ENCODE measurements around the gene PLPP1.
"Not testable (repeated sequence)": the region's sequence is repeated elsewhere in the genome, so short reads cannot be mapped to it uniquely, and the experiment has no call there.

The PLPP1 gene

DNA sequence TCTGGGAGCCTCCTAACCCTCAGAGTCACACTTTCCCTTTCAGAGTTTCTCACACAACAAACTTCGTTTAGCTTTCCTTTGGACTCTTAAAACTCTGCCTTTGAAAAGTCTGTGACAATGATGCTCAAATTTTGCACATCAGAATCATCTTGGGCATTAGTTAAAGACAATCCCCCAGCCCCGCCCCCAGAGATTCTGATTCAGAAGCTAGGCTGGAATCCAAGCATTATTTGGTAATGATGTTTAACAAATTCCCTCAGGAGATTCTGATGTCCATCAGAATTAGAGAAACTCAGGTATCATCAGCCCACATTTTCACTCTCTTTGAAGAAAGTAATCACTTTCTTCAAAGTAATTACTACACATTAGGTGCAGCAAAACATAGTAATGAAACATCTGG lies 9.6 kb upstream of the PLPP1 start:
- no peak for DNase-seq

DNA sequence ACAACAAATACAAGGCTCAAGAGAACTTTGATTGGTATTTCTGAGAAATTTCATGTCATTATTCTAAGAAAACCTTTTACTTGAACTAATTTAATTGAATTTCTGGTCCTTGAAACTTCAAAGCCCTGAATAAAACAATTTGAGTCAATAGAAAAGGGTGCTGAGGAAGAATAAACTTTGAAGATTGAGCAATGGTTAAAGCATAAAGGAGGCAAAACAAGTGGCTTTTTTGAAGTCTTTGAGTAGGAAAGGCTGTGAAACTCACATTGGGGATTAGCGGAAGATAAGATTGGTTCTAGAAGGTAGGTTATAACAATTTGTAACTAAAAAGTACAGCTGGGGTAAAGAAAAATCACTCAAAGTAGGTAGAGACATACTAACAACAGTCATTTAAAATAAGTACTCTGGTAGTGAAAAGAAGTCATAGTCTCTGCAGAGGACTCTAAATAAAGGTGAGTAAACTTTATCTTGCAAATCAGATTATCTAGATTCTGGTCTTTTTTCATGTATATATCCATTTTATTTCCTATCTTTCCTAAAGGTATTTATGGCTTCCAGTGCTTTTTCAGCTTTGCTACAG lies 6.4 kb upstream of the PLPP1 start:
- DNase-seq, result no peak

DNA sequence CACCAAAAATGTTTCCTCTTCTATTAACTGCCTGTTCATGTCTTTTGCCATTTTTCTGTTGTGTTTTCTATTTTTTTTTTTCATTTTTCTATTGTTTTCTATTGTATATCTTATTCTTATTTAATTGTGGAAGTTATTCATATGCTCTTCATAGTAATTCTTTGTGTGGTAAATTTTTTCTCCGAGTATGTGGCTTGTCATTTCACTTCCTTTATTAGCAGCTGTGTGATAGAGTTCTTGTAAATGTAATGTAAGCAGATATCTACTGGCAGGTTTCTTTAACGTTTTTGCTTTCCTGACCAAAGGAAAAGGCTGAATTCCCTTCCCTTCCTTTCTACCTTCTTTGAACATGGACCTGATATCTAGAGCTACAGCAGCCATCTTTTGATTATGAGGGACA lies 5.8 kb upstream of the PLPP1 start:
- no peak for DNase-seq

DNA sequence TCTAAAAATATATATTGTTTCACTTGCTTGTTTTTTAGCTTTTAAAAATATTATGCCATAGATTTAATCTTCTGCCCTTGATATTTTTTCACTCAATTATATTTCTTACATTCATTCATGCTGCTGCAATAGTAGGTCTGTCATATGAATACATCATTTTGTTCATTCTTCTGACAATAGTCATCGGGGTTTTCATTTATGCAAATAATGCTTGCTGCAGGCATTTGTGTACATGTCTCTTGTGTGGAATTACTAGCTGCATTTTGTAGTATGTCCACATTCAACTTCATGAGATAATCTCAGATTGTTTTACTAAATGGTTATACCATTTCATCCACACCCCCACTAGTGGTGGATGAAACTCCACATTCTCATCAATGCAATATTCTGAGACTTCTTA lies 5.3 kb upstream of the PLPP1 start:
- DNase-seq, result no peak

DNA sequence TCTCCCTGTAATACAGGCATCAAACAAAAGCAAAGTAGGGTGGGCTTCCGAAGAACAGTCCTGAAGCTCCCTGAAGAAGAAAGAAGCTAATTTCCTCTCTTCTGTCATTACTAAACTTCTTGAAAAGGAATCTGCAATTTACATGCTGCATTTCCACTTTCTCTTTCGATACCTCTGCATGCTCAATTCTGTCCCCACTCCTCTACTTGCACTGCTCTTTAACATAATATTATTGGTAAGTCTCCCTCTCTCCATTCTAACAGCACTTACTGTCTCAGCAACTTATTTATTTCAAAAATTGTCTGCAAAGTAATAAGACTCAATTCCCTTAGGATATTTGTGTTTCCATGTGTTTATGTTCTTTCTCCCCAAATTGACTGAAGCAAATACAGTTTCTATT lies 3.9 kb upstream of the PLPP1 start:
- no peak for DNase-seq

DNA sequence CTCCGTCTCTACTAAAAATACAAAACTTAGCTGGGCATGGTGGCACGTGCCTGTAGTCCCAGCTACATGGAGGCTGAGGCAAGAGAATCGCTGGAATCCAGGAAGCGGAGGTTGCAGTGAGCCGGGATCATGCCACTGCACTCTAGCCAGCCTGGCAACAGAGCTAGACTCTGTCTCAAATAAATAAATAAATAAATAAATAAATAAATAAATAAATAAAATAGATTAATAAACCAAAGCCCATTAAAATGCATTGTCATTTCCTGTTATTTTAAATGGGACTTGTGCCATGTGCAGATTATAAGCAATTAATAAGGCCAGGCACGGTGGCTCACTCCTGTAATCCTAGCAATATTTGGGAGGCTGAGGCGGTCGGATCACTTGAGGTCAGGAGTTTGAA lies 2.6 kb upstream of the PLPP1 start:
- not testable (repeated sequence) for DNase-seq

DNA sequence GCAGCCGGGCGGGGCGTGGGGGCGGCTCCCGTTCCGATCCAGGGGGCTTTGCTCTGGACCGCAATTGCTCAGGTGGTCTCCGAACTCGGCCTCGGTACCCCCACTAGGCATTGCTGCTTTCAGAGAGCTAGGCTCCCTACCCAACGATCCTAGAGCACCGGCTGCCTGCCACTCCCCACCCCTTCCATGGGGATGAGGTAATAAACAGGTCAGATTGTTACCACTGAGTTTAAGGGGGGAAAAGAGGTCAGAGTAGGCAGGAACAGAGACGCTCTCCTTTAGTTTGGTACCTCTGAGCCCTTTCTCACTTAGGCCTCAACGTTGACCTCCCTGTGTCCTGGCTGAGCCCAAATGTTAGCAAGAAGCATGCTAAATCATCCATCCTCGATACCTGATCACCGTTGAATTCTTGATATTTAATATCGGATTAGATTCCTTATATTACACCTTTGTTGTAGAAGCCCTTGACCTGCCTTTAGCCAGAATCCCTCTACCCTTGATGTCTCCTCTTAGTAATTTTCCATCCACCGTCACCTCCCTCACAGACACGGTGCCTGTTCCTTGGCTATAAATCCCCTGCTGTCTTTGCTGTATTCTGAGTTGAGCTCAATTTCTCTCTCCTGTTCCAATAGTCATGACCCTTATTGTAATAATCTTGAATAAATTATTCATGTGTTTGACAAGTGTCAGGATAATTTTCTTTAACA lies 588 bp upstream of the PLPP1 start:
- DNase-seq, result no peak

DNA sequence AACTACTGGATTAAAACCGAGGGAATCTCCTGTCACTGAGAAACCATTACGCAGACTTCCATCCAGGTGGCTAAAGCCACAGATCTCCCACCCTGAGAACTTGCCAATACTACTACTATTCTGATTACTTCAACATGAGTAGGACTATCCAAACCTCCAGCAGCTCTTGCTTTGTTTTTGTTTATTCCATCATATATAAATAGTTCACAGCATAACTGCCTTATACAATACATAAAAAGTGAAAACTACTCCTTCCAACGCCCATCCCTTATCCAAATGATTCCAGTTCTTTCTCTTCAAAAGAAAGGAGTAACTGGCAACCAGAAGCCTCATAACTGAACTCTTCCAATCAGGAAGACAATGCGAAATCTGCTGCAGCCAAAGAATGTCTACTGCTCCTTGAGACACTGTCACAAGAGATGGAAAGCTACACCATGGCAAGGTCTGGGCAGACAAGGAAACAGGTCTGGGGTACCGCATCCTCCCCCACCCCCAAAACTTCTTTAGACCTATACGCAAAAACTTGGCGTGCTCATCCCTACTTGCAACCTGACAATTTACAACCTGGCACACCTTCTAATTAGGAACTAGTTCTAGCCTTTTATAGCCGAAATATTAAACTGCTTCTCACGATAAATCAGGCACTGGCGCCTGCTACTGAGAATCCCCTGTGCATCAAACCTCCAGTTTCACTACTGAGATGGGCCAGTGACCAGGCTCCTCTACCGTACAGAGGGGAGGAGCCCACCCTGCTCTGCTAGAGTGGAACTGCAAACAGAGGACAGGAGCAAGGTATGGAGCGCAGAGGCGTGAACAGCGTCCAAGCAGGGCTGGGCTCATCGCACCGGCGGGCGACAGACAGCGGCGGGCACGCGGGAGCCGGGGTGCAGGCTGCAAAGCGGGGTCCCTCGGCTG lies 986 bp downstream of the PLPP1 start:
- peak; percentile 31 for DNase-seq

DNA sequence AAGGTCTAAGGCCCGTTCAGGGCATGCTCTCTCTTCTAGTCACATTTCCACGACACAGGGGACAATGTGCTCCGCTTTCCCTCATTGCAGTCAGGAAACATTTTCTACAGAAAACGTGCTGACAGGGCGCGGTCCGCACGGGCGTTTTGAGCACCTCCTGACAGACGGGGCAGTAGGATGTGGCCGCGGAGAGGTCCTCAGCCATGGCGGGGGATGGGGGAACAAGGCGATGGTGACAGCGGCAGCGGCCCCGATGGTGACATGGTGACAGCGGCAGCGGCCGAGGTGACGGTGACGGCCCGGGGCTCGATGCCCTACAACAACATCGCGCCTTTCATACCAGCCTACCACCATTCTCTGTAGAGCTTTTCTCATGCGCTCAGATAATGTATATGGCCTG lies 4.1 kb downstream of the PLPP1 start:
- no peak for DNase-seq

DNA sequence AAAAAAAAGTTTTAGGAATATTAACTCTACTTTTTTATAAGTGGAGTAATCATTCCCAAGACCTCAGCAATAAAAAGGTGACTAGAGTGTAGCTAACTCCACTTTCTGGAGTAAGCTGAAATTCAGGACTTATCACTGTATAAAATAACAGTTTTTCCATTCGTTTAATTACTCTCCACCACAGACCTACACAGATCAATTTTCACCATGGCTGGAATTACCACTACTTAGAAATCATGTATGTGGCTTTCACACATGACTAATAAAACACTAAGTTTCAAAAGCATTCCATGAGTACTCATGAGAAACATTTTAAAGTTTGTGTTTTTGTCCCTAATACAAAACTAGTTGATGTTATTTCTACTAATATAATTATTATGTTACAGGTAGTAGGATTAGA lies 9.9 kb downstream of the PLPP1 start:
- DNase-seq, result no peak

DNA sequence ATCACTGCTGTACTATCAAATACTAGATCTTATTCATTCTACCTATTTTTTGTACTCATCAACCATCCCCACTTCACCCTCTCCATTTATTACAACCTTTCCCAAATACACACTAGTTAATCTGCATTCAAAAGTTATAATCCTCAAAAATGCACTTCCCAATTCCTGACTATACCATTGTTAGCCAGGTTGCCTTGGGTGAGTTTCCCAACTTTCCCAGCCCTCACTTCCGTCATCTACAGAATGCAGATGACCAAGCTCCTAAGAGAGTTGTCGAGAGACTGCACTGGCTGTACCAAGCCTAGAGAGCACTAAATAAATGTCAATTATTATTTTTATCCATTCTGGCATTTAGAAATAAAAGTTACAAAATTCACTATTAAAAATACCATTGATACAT lies 11.5 kb downstream of the PLPP1 start:
- no peak for DNase-seq

DNA sequence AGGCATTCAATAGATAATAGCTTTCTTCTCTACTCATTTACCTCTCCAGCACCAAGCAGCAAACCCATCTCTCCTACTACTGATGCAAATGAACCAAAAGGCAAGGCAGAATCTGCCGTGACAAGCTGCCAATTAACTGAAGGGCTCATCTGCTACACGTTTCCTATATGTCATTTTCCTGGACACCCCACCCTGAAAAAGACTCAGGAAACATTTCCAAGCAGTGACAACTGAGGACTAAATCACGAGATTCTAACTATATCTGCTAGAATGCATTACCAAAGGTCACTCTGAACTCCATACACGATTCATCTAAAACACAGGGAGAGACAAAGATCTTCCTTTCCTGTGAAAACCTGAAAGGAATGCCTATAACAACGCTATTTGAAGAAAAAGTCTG lies 12.9 kb downstream of the PLPP1 start:
- DNase-seq, result no peak

DNA sequence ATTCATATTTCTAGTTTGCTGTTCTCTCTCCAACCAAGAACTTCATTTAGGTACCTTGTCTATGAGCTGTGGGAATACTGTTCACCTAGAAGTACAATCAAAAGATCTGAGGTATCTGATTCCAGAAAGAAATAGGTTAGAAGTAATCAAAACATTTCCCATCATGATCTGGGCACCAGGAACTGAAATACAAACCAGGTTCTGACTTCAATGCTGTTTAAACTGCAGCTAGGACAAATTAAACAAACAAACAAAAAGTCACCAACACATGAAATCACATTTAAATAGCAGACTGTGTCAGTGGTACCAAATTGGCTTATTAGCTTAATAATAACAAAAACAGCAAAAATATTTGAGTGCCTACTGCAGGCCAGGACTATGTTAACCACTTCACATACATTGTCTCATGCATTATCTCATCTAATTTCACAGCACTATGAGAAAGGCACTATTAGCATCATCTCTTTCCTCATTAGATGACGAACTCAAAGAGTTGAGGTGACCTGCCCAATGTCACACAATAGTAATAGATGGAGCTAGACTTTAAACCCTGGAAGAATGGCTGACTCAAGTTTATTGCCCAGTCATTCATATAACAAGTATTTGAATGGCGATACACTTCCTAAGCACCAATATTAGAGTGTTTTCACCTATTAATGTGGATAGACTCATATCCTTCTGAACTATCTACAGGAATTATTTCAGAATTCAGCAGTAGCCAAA lies 14.5 kb downstream of the PLPP1 start:
- no peak for DNase-seq

DNA sequence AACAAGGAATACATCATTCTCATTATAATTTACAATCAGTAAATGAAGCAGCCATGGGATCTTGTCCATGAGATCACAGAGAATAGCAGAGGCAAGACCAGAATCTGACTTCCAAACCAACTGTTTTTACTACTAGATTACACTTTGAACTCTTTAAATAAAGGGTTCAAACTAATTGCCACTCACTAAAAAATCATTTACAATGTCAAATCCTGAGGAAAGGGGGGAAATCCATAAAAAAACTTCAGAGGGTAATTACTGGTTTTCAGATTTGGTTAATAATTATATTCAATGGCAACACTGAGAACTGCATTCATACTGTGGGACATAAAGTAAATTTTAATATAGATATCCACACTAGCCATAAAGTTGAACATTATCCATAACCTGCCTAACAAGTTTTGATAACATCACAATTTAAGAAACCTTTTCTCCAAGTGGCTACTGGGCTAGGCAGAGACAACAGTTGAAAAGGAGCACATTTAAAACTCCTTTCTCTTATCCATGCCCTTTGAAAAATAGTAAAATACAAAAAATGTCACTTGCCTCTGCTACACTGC lies 15.9 kb downstream of the PLPP1 start:
- DNase-seq, result no peak

DNA sequence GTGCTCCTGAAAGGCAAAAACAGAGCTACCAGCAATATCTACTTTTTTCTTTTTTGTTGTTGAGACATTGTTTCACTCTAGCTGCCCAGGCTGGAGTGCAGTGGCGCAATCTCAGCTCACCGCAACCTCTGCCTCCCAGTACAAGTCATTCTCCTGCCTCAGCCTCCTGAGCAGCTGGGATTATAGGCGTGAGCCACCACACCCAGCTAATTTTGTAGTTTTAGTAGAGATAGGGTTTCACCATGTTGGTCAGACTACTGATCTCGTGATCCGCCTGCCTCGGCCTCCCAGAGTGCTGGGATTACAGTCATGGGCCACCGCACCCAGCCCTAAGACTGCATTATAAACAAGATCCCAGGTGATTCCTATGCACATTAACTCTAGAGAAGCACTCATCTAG lies 17.0 kb downstream of the PLPP1 start:
- DNase-seq, result no peak

DNA sequence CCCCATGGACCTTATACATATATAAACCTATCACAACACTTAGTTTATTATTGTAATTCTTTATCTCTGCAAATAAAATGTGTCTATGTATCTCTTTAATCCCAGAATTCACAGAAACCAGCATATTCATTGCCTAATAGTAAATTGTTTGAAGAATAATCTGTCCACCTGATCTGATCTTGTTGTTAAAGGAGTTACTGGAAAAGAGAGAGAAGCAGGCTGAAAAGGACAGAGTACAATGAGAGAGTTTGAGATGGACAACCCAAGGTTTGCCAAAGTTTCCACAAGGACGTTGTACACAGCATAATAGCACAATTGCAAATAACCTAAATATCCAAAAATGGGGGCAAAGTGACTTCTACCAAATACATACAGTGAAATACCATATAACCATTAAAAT lies 23.8 kb downstream of the PLPP1 start:
- no peak for DNase-seq

DNA sequence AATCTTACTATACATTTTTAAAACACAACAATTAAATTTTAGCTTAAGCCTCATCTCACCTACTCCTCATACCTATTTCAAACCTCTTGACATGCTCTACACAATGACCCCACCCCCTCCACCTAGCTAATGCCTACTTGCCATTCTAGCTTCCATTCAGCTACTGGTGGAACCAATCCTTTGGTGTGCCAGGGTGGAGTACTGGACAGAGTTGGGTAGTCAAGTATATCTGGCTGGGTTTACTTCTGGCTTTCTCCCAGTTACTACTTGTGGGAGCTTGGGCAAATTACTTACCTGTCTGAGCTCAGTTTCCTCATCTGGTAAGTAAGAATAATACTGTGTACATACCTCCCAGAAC lies 24.3 kb downstream of the PLPP1 start:
- no peak for DNase-seq

DNA sequence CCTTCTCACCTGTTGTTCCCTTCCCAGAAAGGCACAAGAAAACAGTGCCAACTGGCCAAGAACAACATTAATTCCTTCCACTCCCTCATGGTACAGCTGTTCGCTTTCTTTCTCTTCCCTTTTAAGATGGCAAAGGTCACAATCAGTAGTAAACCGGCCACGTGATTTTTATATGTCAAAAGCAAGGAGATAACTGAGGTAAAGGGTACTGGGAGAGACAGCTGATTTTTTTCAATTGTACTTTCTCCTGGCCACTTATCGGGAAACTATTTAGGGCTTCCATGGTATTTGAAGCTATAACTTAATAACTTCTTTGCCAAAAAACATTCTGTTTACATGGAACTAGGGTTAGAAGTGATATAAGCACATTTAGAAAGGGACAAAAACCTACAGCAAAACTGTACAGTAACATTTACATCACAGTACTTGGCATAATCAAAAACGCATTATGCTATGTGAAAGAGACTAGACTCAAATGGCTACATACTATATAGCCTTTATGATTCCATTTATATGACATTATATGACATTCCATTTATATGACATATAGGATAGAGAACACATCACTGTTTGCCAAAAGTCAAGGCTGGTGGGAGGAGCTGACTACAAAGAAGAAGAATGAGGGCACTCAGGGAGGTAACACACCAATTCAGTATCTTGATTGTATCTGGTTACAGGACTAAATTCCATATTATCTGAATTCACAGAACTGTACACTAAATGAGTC lies 24.8 kb downstream of the PLPP1 start:
- no peak for DNase-seq

DNA sequence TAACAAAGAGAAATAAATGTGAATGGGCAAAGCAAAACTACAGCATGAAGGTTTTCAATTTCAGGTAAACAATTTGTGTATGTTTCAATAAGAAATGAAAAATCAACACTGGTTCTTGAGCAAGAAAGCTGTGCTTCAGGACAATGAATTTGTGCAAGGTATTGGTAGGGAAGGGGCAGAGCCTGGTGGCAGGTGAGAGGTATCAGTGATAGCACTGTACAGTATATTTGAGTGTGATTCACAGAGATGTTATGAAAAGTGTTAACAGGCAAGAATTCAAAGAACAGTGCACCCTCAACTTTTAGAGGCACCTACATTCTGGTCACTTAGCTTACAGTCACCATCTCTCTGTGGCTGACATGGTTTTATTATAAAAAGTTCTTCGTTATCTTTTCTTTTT lies 25.7 kb downstream of the PLPP1 start:
- DNase-seq, result no peak

DNA sequence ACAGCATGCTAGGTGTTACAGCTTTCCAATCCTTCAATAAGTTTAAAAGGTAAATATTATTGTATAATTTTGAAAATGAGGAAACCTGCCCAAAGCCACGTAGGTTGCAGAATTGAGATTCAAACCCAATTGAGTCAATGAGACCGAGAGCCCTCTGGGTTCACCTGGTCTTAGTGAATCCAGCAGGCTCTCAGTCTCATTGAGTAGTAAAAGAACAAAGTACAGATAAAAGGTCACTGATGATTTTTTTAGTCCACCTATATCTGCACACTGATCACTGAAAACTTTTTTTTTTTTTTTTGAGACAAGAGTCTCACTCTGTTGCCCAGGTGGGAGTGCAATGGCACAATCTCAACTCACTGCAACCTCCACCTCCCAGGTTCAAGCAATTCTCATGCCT lies 27.2 kb downstream of the PLPP1 start:
- DNase-seq, result no peak

DNA sequence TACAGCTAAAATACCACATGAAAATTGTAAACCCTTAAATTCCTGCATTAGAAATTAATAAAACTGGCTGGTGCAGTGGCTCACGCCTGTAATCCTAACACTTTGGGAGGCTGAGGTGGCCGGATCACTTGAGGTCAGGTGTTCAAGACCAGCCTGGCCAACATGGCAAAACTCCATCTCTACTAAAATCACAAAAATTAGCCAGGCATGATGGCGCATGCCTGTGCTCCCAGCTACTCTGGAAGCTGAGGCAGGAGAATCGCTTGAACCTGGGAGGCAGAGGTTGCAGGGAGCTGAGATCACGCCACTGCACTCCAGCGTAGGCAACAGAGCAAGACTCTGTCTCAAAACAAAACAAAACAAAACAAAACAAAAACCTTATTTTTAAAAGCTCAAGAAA lies 29.1 kb downstream of the PLPP1 start:
- DNase-seq, result not testable (repeated sequence)

DNA sequence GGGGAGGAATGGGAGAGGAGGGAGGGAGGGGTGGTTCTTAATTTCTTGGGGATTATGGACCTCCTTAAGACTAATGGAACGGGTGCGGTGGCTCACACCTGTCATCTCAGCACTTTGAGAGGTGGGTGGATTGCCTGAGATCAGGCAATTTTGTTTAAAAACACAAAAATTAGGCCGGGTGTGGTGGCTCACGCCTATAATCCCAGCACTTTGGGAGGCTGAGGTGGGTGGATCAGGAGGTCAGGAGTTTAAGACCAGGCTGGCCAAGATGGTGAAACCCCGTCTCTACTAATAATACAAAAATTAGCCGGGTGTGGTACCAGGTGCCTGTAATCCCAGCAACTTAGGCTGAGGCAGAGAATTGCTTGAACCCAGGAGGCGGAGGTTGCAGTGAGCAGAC lies 30.8 kb downstream of the PLPP1 start:
- not testable (repeated sequence) for DNase-seq
